IMR-90 (cell line): ENCODE data around the gene LIN52. TPM values are rescaled to one million over a fixed set of nuclear protein-coding genes. Genes with fewer than 3 reads are reported as not detected.

ENCODE experiments used
- ATAC-seq: fragments of 200-7000 bp; cut with Tn5 transposase; 2 replicates; pipeline ENCODE4 v1.9.1; 2020; ENCODE audit warnings: low read depth, mild to moderate bottlenecking, moderate library complexity
- BruUV-seq: library from RNA; stranded (reverse); fragments of 400-500 nt; replicated peaks from 2 replicates; lab custom pipeline; 2021; lab: Mats Ljungman, UMichigan
- CTCF ChIA-PET: fragments of 300-600 bp; formaldehyde crosslinking; extraction: SDS; loops from one replicate; lab custom pipeline; 2021; ENCODE audit warnings: antibody characterized with exemption; lab: Yijun Ruan, JAX
- POLR2A ChIA-PET: fragments of 300-600 bp; sonication (Branson Sonifier 250); formaldehyde crosslinking; loops from one replicate; lab custom pipeline; 2022; ENCODE audit warnings: antibody characterized with exemption; ENCODE audit not compliant: unreplicated experiment; lab: Charles Lee
- DNase-seq: peaks from one replicate; pipeline ENCODE4 v3.0.0; 2013
- H2AFZ ChIP-seq: replicated peaks from 2 replicates; pipeline ENCODE3; 2013; ENCODE audit warnings: low read length, mild to moderate bottlenecking; ENCODE audit not compliant: poor library complexity
- H2AK5ac ChIP-seq: 2 replicates; pipeline ENCODE4 v1.6.1; 2013; ENCODE audit warnings: low read depth, low read length, inconsistent platforms
- H2AK9ac ChIP-seq: replicated peaks from 2 replicates; pipeline ENCODE3; 2013; ENCODE audit warnings: mild to moderate bottlenecking, low read depth, low read length, moderate library complexity; ENCODE audit not compliant: poor library complexity
- H2BK120ac ChIP-seq: 2 replicates; pipeline ENCODE4 v1.6.1; 2013; ENCODE audit warnings: low read depth, low read length, inconsistent platforms
- H2BK15ac ChIP-seq: 3 replicates; pipeline ENCODE4 v1.6.1; 2013; ENCODE audit warnings: low read depth, low read length, inconsistent platforms
- H2BK20ac ChIP-seq: 2 replicates; pipeline ENCODE4 v1.6.1; 2013; ENCODE audit warnings: low read depth, mild to moderate bottlenecking, inconsistent platforms, low read length, moderate library complexity
- H2BK5ac ChIP-seq: 2 replicates; pipeline ENCODE4 v1.6.1; 2013; ENCODE audit warnings: mild to moderate bottlenecking, low read depth, low read length, inconsistent platforms; ENCODE audit not compliant: poor library complexity, severe bottlenecking
- H3K14ac ChIP-seq: replicated peaks from 2 replicates; pipeline ENCODE4 v1.6.1; 2013; ENCODE audit warnings: low read depth, low read length, inconsistent platforms
- H3K18ac ChIP-seq: 2 replicates; pipeline ENCODE4 v1.6.1; 2013; ENCODE audit warnings: low read depth, low read length, control low read depth
- H3K23ac ChIP-seq: 2 replicates; pipeline ENCODE4 v1.6.1; 2013; ENCODE audit warnings: low read depth, low read length, inconsistent platforms
- H3K27ac ChIP-seq: 2 replicates; pipeline ENCODE4 v1.5.1; 2013; ENCODE audit warnings: mild to moderate bottlenecking, control low read depth, low read length; ENCODE audit not compliant: insufficient read depth
- H3K27me3 ChIP-seq: 2 replicates; pipeline ENCODE4 v1.6.1; 2013; ENCODE audit warnings: low read length; ENCODE audit not compliant: control insufficient read depth, insufficient read depth
- H3K36me3 ChIP-seq: 2 replicates; pipeline ENCODE4 v1.6.1; 2013; ENCODE audit warnings: low read length, mixed read lengths; ENCODE audit not compliant: control insufficient read depth, insufficient read depth
- H3K4ac ChIP-seq: 2 replicates; pipeline ENCODE4 v1.6.1; 2013; ENCODE audit warnings: low read depth, low read length, inconsistent platforms
- H3K4me1 ChIP-seq: 2 replicates; pipeline ENCODE4 v1.6.1; 2013; ENCODE audit warnings: low read length, mixed read lengths; ENCODE audit not compliant: control insufficient read depth, insufficient read depth
- H3K4me2 ChIP-seq: 2 replicates; pipeline ENCODE4 v1.6.1; 2013; ENCODE audit warnings: low read depth, mild to moderate bottlenecking, control low read depth, low read length, moderate library complexity
- H3K4me3 ChIP-seq: 2 replicates; pipeline ENCODE4 v1.5.1; 2013; ENCODE audit warnings: low read depth, mild to moderate bottlenecking, control low read depth, low read length, moderate library complexity; ENCODE audit not compliant: insufficient read depth
- H3K56ac ChIP-seq: 2 replicates; pipeline ENCODE4 v1.6.1; 2013; ENCODE audit warnings: low read length, inconsistent platforms; ENCODE audit not compliant: insufficient read depth; ENCODE audit errors: extremely low read depth
- H3K79me1 ChIP-seq, 2 experiments: 2 replicates each; pipeline ENCODE4 v1.6.1; 2013; ENCODE audit warnings: low read length in 2 of 2, inconsistent platforms in 1 of 2, low read depth in 1 of 2
- H3K9ac ChIP-seq: 2 replicates; pipeline ENCODE4 v1.6.1; 2013; ENCODE audit warnings: low read depth, low read length, control low read depth
- H3K9me1 ChIP-seq: 2 replicates; pipeline ENCODE4 v1.6.1; 2013; ENCODE audit warnings: low read length, inconsistent platforms; ENCODE audit not compliant: insufficient read depth
- H3K9me3 ChIP-seq: 2 replicates; pipeline ENCODE4 v1.6.1; 2013; ENCODE audit warnings: low read length; ENCODE audit not compliant: control insufficient read depth, insufficient read depth
- H4K20me1 ChIP-seq: 2 replicates; pipeline ENCODE4 v1.6.1; 2013; ENCODE audit warnings: low read length, inconsistent platforms; ENCODE audit not compliant: insufficient read depth
- H4K5ac ChIP-seq: 2 replicates; pipeline ENCODE4 v1.6.1; 2013; ENCODE audit warnings: mild to moderate bottlenecking, low read depth, low read length, control low read depth
- H4K8ac ChIP-seq, 2 experiments: 2 replicates each; pipeline ENCODE4 v1.6.1; 2013; ENCODE audit warnings: low read depth in 2 of 2, low read length in 2 of 2, control low read depth in 1 of 2, inconsistent platforms in 1 of 2
- H4K91ac ChIP-seq: 2 replicates; pipeline ENCODE4 v1.6.1; 2013; ENCODE audit warnings: low read depth, low read length, inconsistent platforms; ENCODE audit not compliant: insufficient read depth
- FOS ChIP-seq: fragments of 150-350 bp; IDR thresholded peaks from 2 replicates; pipeline ENCODE4 v1.6.1; 2016; ENCODE audit warnings: low read depth, low read length
- MAFK ChIP-seq: IDR thresholded peaks from 2 replicates; pipeline ENCODE4 v1.6.1; 2012; ENCODE audit warnings: low read depth, low read length, improper control_type of control experiment
- MAZ ChIP-seq: IDR thresholded peaks from 2 replicates; pipeline ENCODE4 v1.6.1; 2012; ENCODE audit warnings: low read depth, mild to moderate bottlenecking, low read length, improper control_type of control experiment, moderate library complexity, borderline replicate concordance
- MXI1 ChIP-seq: IDR thresholded peaks from 2 replicates; pipeline ENCODE4 v1.6.1; 2012; ENCODE audit warnings: low read depth, mild to moderate bottlenecking, low read length, moderate library complexity, borderline replicate concordance
- NFE2L2 ChIP-seq: fragments of 150-350 bp; IDR thresholded peaks from 2 replicates; pipeline ENCODE4 v1.6.1; 2016; ENCODE audit warnings: low read depth, mild to moderate bottlenecking, low read length
- POLR2A ChIP-seq: IDR thresholded peaks from 2 replicates; pipeline ENCODE4 v1.6.1; 2012; ENCODE audit warnings: mild to moderate bottlenecking, low read depth, low read length
- RAD21 ChIP-seq: IDR thresholded peaks from 2 replicates; pipeline ENCODE4 v1.6.1; 2012; ENCODE audit warnings: low read length, improper control_type of control experiment
- RCOR1 ChIP-seq: IDR thresholded peaks from 2 replicates; pipeline ENCODE4 v1.6.1; 2012; ENCODE audit warnings: mild to moderate bottlenecking, low read length, improper control_type of control experiment; ENCODE audit not compliant: insufficient replicate concordance
- SMC3 ChIP-seq: fragments of 150-350 bp; IDR thresholded peaks from 2 replicates; pipeline ENCODE4 v1.6.1; 2016; ENCODE audit warnings: low read depth, mild to moderate bottlenecking, antibody characterized with exemption, low read length, moderate library complexity
- USF2 ChIP-seq: fragments of 150-350 bp; IDR thresholded peaks from 2 replicates; pipeline ENCODE4 v1.6.1; 2017; ENCODE audit warnings: mild to moderate bottlenecking, antibody characterized with exemption, low read length, low read depth
- WGBS, 2 experiments: methylation state at CpG; one replicate each; pipeline versions ENCODE4 v1.1.5 to v1.1.7; 2013; ENCODE audit warnings: missing lambda C conversion rate in 2 of 2; ENCODE audit not compliant: insufficient read length in 1 of 2; ENCODE audit errors: extremely low coverage in 2 of 2; 5-methylcytosine and 5-hydroxymethylcytosine counted together
- dilution Hi-C: fragments of 300-500 bp; cut with HindIII; formaldehyde crosslinking; loops from one replicate; pipeline ENCODE4 v1.14.3; 2018; ENCODE audit warnings: low sequenced_read_pairs; ENCODE audit not compliant: unreplicated experiment
- in situ Hi-C: fragments of 300-500 bp; cut with MboI; formaldehyde crosslinking; loops from 3 replicates; pipeline ENCODE4 v1.14.3; 2019; ENCODE audit warnings: low sequenced_read_pairs, inconsistent platforms, mixed read lengths
- intact Hi-C: fragments of 100-400 bp; cut with micrococcal nuclease; formaldehyde crosslinking; loops from 2 replicates; pipeline ENCODE4 v1.10.0; 2022
- polyA plus RNA-seq, 3 experiments: library from polyadenylated mRNA; depleted of rRNA; stranded (reverse); fragments of >200 nt; gene quantifications; 2 replicates each; pipeline ENCODE4 v1.2.3, GENCODE V29; 2012; ENCODE audit warnings: low replicate concordance in 1 of 3
- total RNA-seq: library from RNA; depleted of rRNA; stranded (reverse); fragments of >200 nt; gene quantifications from 2 replicates; pipeline ENCODE4 v1.2.3, GENCODE V29; 2012
- TF ChIP-seq, protein P1 (sequence below): conservative IDR thresholded peaks from 2 replicates; pipeline ENCODE4 v1.5.1; 2012; ENCODE audit warnings: mild to moderate bottlenecking, low read depth, low read length, improper control_type of control experiment
- TF ChIP-seq, protein P2 (sequence below): fragments of 150-350 bp; IDR thresholded peaks from 2 replicates; pipeline ENCODE4 v1.6.1; 2016; ENCODE audit warnings: low read depth, mild to moderate bottlenecking, low read length, moderate library complexity, borderline replicate concordance

The LIN52 gene
- total and polyA plus RNA-seq, 2 of the 4 experiments (the other 2 are of a cell fraction) = 6.1 to 11.5 TPM

- no peaks in the 10 kb centered on the region for H3K9me3 ChIP-seq
- peak overlapping the region; percentile 9 to 70; a peak in 3 of 4 replicates for H4K8ac ChIP-seq
- H3K27me3 ChIP-seq = no peaks in the 10 kb centered on the region
- peak overlapping the region; percentile 79 for H3K4me2 ChIP-seq
- intact Hi-C loops (no loop called here), dilution Hi-C loops (no loop called here), in situ Hi-C loops (no loop called here)
- H2AK5ac ChIP-seq = peak overlapping the region; percentile 48; the same call in 1 of the 2 replicates
- no peak overlapping the region for H2BK20ac ChIP-seq
- ATAC-seq = peak; percentile 5
- no peak overlapping the region for H3K18ac ChIP-seq
- H3K4ac ChIP-seq = peak overlapping the region; percentile 30
- peaks cover 2% of the 10 kb centered on the region for H3K4me1 ChIP-seq
- BruUV-seq = no TSS peak
- 0% methylated on average over 5 of the region's 15 CpGs; no CpG with 5 or more reads in 1 of the 2 experiments for WGBS, 2 experiments
- peak overlapping the region; percentile 74 for H2AK9ac ChIP-seq
- peak overlapping the region; percentile 21 for H4K91ac ChIP-seq
- H3K4me3 ChIP-seq = peak overlapping the region; percentile 68
- no peaks in the 10 kb centered on the region for H3K9me1 ChIP-seq
- H3K9ac ChIP-seq = peak overlapping the region; percentile 57
- TF ChIP-seq RCOR1 (no peak), RAD21 (no peak), MXI1 (no peak), MAFK (no peak), FOS (no peak), MAZ (no peak), POLR2A (no peak), USF2 (no peak), SMC3 (no peak), NFE2L2 (no peak)
- TF ChIP-seq, protein P1, sequence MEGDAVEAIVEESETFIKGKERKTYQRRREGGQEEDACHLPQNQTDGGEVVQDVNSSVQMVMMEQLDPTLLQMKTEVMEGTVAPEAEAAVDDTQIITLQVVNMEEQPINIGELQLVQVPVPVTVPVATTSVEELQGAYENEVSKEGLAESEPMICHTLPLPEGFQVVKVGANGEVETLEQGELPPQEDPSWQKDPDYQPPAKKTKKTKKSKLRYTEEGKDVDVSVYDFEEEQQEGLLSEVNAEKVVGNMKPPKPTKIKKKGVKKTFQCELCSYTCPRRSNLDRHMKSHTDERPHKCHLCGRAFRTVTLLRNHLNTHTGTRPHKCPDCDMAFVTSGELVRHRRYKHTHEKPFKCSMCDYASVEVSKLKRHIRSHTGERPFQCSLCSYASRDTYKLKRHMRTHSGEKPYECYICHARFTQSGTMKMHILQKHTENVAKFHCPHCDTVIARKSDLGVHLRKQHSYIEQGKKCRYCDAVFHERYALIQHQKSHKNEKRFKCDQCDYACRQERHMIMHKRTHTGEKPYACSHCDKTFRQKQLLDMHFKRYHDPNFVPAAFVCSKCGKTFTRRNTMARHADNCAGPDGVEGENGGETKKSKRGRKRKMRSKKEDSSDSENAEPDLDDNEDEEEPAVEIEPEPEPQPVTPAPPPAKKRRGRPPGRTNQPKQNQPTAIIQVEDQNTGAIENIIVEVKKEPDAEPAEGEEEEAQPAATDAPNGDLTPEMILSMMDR = no peak
- TF ChIP-seq, protein P2, sequence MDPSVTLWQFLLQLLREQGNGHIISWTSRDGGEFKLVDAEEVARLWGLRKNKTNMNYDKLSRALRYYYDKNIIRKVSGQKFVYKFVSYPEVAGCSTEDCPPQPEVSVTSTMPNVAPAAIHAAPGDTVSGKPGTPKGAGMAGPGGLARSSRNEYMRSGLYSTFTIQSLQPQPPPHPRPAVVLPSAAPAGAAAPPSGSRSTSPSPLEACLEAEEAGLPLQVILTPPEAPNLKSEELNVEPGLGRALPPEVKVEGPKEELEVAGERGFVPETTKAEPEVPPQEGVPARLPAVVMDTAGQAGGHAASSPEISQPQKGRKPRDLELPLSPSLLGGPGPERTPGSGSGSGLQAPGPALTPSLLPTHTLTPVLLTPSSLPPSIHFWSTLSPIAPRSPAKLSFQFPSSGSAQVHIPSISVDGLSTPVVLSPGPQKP = no peak
- DNase-seq = no peak
- H3K27ac ChIP-seq = peak overlapping the region; percentile 17
- H2AFZ ChIP-seq = peak overlapping the region; percentile 99
- CTCF ChIA-PET = no interaction called here
- no peak overlapping the region for H2BK120ac ChIP-seq
- H3K36me3 ChIP-seq = no peaks in the 10 kb centered on the region
- H4K5ac ChIP-seq = no peak overlapping the region
- peak overlapping the region; percentile 60 for H3K23ac ChIP-seq
- no peak overlapping the region for H2BK15ac ChIP-seq
- 0 out of 2 replicates have a peak overlapping the region, but pooled peaks have one; percentile 27 for H3K14ac ChIP-seq
- peak overlapping the region; percentile 6 for H2BK5ac ChIP-seq
- POLR2A ChIA-PET = no interaction called here
- H3K56ac ChIP-seq = peak overlapping the region; percentile 44; the same call in 1 of the 2 replicates
- no peaks in the 10 kb centered on the region for H4K20me1 ChIP-seq
- peaks cover 6 to 32% of the 10 kb centered on the region in 2 experiments for H3K79me1 ChIP-seq
These were observed 926 bp upstream of the LIN52 start for GRCh38 chr14:74083784-74084276.
